Neural cell (in vitro differentiated cells): Measurements from ENCODE around the gene BTBD3. TPM values are rescaled to one million over a fixed set of nuclear protein-coding genes. Genes with fewer than 3 reads are reported as not detected.

Experiments
- H2AFZ ChIP-seq: fragments of 200-600, 300-800 bp; sonication (generic), shearing (Covaris generic); 2 replicates; pipeline ENCODE4 v1.6.0; 2014; ENCODE audit warnings: low read depth, mild to moderate bottlenecking, antibody characterized with exemption, low read length, moderate library complexity
- H3F3A ChIP-seq: fragments of 200-600 bp; shearing (Covaris generic); 2 replicates; pipeline ENCODE4 v1.6.1; 2016; ENCODE audit warnings: mild to moderate bottlenecking, moderate library complexity, mixed read lengths, antibody characterized with exemption, low read length; ENCODE audit not compliant: insufficient read depth, poor library complexity, severe bottlenecking
- H3K27ac ChIP-seq: fragments of 200-600, 300-800 bp; sonication (generic), shearing (Covaris generic); 2 replicates; pipeline ENCODE4 v1.5.1; 2014; ENCODE audit warnings: mild to moderate bottlenecking, low read length, moderate library complexity
- H3K27me3 ChIP-seq: fragments of 300-800, 200-600 bp; sonication (generic), shearing (Covaris generic); 2 replicates; pipeline ENCODE4 v1.6.0; 2014; ENCODE audit warnings: mild to moderate bottlenecking, low read depth, low read length, moderate library complexity; ENCODE audit not compliant: insufficient read depth
- H3K36me3 ChIP-seq: fragments of 300-800, 200-600 bp; sonication (generic), shearing (Covaris generic); 2 replicates; pipeline ENCODE4 v1.5.1; 2014; ENCODE audit warnings: mild to moderate bottlenecking, antibody characterized with exemption, low read length, moderate library complexity; ENCODE audit not compliant: insufficient read depth
- H3K4me2 ChIP-seq: fragments of 300-800, 200-600 bp; sonication (generic), shearing (Covaris generic); 2 replicates; pipeline ENCODE4 v1.6.0; 2014; ENCODE audit warnings: mild to moderate bottlenecking, low read length
- H3K4me3 ChIP-seq: fragments of 300-800, 200-600 bp; sonication (generic), shearing (Covaris generic); 2 replicates; pipeline ENCODE4 v1.5.1; 2014; ENCODE audit warnings: mild to moderate bottlenecking, low read length, moderate library complexity
- H3K79me2 ChIP-seq: fragments of 200-600 bp; shearing (Covaris generic); replicated peaks from 2 replicates; pipeline ENCODE4 v1.6.0; 2014; ENCODE audit warnings: mild to moderate bottlenecking, low read length, moderate library complexity; ENCODE audit not compliant: insufficient read depth
- H3K9ac ChIP-seq: fragments of 300-800, 200-600 bp; sonication (generic), shearing (Covaris generic); 2 replicates; pipeline ENCODE4 v1.6.1; 2016; ENCODE audit warnings: mild to moderate bottlenecking, low read length, mixed read lengths
- H3K9me2 ChIP-seq: fragments of 200-600 bp; shearing (Covaris generic); 2 replicates; pipeline ENCODE4 v1.6.1; 2016; ENCODE audit warnings: mild to moderate bottlenecking, low read length, mixed read lengths; ENCODE audit not compliant: insufficient read depth
- H3K9me3 ChIP-seq: fragments of 200-600, 300-800 bp; sonication (generic), shearing (Covaris generic); 2 replicates; pipeline ENCODE4 v1.6.1; 2016; ENCODE audit warnings: mild to moderate bottlenecking, mixed run types, low read length, moderate library complexity, mixed read lengths
- H4K20me1 ChIP-seq: fragments of 200-600 bp; shearing (Covaris generic); 2 replicates; pipeline ENCODE4 v1.6.1; 2016; ENCODE audit warnings: mild to moderate bottlenecking, mixed run types; ENCODE audit not compliant: insufficient read depth
- CTCF ChIP-seq: fragments of 450-650 bp; IDR thresholded peaks from 2 replicates; pipeline ENCODE4 v1.5.1; 2014; ENCODE audit warnings: antibody characterized with exemption, mild to moderate bottlenecking, moderate library complexity; ENCODE audit not compliant: poor library complexity, severe bottlenecking
- EP300 ChIP-seq: fragments of 450-650 bp; conservative IDR thresholded peaks from 2 replicates; pipeline ENCODE4 v1.6.1; 2014; ENCODE audit warnings: antibody characterized with exemption, mild to moderate bottlenecking, moderate library complexity; ENCODE audit not compliant: poor library complexity, severe bottlenecking
- EZH2 ChIP-seq: fragments of 200-600, 300-800 bp; shearing (Covaris generic), sonication (generic); IDR thresholded peaks from 2 replicates; pipeline ENCODE4 v1.6.1; 2014; ENCODE audit warnings: antibody characterized with exemption, low read length, borderline replicate concordance, mild to moderate bottlenecking; ENCODE audit not compliant: insufficient read depth, poor library complexity, severe bottlenecking
- MXI1 ChIP-seq: fragments of 450-650 bp; conservative IDR thresholded peaks from 2 replicates; pipeline ENCODE4 v1.6.1; 2014; ENCODE audit warnings: antibody characterized with exemption, mild to moderate bottlenecking; ENCODE audit not compliant: poor library complexity, severe bottlenecking
- POLR2AphosphoS5 ChIP-seq: IDR thresholded peaks from 2 replicates; pipeline ENCODE4 v1.6.1; 2012
- RAD21 ChIP-seq: fragments of 450-650 bp; conservative IDR thresholded peaks from 2 replicates; pipeline ENCODE4 v1.6.1; 2014; ENCODE audit warnings: antibody characterized with exemption, mild to moderate bottlenecking, moderate library complexity
- REST ChIP-seq: IDR thresholded peaks from 2 replicates; pipeline ENCODE4 v1.6.1; 2012; ENCODE audit warnings: borderline replicate concordance
- SMC3 ChIP-seq: fragments of 450-650 bp; conservative IDR thresholded peaks from 2 replicates; pipeline ENCODE4 v1.6.1; 2014; ENCODE audit warnings: antibody characterized with exemption, mild to moderate bottlenecking, moderate library complexity; ENCODE audit not compliant: poor library complexity
- TAF1 ChIP-seq: IDR thresholded peaks from 2 replicates; pipeline ENCODE4 v1.6.1; 2012; ENCODE audit warnings: low read depth
- polyA plus RNA-seq: library from polyadenylated mRNA; depleted of rRNA; stranded (reverse); fragments of >200 nt; gene quantifications from 2 replicates; pipeline ENCODE4 v1.2.3, GENCODE V29; 2014

Gene BTBD3
- polyA plus RNA-seq, 1 donor from 2014 or later = 90.0 TPM

GRCh38 chr20:11891776-11892545 lies 25.7 kb upstream of the BTBD3 start:
- peak; percentile 38 for TF ChIP-seq MXI1
- TF ChIP-seq SMC3 = peak; percentile 50
- TF ChIP-seq RAD21 = peak; percentile 46
- no peak for TF ChIP-seq CTCF
- no peak for TF ChIP-seq EZH2
- H3F3A ChIP-seq = no peaks in the 10 kb centered on the region
- H3K27ac ChIP-seq = peak overlapping the region; percentile 18
- peak overlapping the region; percentile 66 for H3K9ac ChIP-seq
- no peaks in the 10 kb centered on the region for H3K9me2 ChIP-seq
- H4K20me1 ChIP-seq = peaks cover 4% of the 10 kb centered on the region
- no peaks in the 10 kb centered on the region for H3K27me3 ChIP-seq
- no peak overlapping the region for H2AFZ ChIP-seq
- H3K4me3 ChIP-seq = peak overlapping the region; percentile 81
- H3K9me3 ChIP-seq = no peaks in the 10 kb centered on the region
- H3K79me2 ChIP-seq = peaks cover 55% of the 10 kb centered on the region
- H3K4me2 ChIP-seq = peak overlapping the region; percentile 95
- H3K36me3 ChIP-seq = no peaks in the 10 kb centered on the region

- Histone ChIP-seq H3K9ac (no peak overlapping the region), H3F3A (no peaks in the 10 kb centered on the region), H2AFZ (no peak overlapping the region), H3K27me3 (no peaks in the 10 kb centered on the region), H3K27ac (no peak overlapping the region), H3K4me2 (no peak overlapping the region), H3K9me2 (no peaks in the 10 kb centered on the region), H3K9me3 (no peaks in the 10 kb centered on the region), H3K79me2 (peaks cover 74% of the 10 kb centered on the region), H4K20me1 (peaks cover 4% of the 10 kb centered on the region), H3K36me3 (no peaks in the 10 kb centered on the region), H3K4me3 (no peak overlapping the region)
- TF ChIP-seq EP300 = no peak
- no peak for TF ChIP-seq EZH2
- no peak for TF ChIP-seq TAF1
- no peak for TF ChIP-seq POLR2AphosphoS5
- TF ChIP-seq MXI1 = no peak
- TF ChIP-seq CTCF = no peak
- no peak for TF ChIP-seq REST
- no peak for TF ChIP-seq SMC3
- no peak for TF ChIP-seq RAD21
These were observed 23.6 kb upstream of the BTBD3 start for GRCh38 chr20:11894062-11894461.
